MV-4-11 (cell line): Measurements from ENCODE around the gene NDUFV2.
"Not testable (repeated sequence)": the region's sequence is repeated elsewhere in the genome, so short reads cannot be mapped to it uniquely, and the experiment has no call there.

Source experiments
- DNase-seq: peaks from one replicate; lab custom pipeline; 2025; lab: John Stamatoyannopoulos, UW

The NDUFV2 gene

DNA sequence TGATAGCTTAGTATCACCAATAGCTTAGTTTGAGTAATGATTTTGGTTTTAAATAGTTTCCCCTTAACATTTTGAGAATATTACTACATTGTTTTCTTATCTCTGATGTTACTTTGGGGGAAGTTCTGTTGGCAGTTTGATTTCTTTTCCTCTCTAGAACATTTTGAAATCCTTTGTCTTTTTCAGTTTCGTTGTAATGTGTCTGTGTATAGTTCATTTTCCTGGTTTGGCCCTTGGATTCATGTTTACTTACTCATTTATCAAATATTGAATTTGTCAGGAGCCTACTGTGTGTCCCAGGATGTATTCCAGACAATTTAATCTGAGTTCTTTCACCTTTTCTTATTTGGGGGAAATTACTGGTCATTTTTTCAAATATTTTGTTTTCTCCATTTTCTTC lies 50.8 kb downstream of the NDUFV2 start:
- peak; percentile 10 for DNase-seq

- DNase-seq = no peak
These were observed 54.2 kb downstream of the NDUFV2 start for GRCh38 chr18:9156604-9157249.

DNA sequence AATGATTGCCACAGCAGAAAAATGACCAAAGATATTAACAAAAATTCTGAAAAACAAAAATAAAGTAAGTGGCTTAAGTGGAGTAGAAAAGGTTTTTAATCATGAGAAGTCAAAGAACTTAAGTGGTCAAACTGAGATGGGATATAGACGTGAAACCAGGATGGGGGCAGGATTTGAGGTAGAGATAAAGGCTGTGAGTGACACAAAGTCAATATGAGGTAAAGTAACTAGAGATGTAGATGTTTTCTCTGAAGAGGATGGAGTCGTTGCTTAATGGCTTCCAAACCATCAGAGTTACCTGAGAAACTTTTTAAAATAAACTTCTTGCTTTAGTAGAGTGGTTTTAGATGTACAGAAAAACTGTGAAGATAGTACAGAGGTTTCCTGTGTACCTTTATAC lies 55.3 kb downstream of the NDUFV2 start:
- DNase-seq = no peak

DNA sequence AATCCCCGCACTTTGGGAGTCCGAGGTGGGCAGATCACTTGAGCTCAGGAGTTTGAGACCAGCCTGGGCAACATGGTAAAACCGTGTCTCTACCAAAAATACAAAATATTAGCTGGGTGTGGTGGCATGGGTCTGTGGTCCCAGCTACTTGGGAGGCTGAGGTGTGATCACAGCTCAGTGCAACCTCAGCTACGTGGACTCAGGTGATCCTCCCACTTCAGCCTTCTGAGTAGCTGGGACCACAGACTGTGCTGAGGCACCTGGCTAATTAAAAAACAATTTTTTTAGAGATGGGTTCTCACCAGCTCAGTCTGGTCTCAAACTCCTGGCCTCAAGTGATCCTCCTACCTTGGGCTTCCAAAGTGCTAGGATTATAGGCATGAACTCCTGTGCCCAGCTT lies 57.5 kb downstream of the NDUFV2 start:
- no peak for DNase-seq

DNA sequence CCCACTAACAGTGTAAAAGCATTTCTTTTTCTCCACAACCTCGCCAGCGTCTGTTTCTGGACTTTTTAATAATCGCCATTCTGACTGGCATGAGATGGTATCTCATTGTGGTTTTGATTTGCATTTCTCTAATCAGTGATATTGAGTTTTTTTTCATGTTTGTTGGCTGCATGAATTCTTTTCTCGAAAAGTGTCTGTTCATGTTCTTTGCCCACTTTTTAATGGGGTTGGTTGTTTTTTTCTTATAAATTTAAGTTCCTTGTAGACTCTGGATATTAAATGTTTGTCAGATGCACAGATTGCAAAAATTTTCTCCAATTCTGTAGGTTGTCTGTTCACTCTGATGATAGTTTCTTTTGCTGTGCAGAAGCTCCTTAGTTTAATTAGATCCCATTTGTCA lies 60.2 kb downstream of the NDUFV2 start:
- not testable (repeated sequence) for DNase-seq

GRCh38 chr18:9164149-9164548 lies 61.6 kb downstream of the NDUFV2 start:
- not testable (repeated sequence) for DNase-seq

DNA sequence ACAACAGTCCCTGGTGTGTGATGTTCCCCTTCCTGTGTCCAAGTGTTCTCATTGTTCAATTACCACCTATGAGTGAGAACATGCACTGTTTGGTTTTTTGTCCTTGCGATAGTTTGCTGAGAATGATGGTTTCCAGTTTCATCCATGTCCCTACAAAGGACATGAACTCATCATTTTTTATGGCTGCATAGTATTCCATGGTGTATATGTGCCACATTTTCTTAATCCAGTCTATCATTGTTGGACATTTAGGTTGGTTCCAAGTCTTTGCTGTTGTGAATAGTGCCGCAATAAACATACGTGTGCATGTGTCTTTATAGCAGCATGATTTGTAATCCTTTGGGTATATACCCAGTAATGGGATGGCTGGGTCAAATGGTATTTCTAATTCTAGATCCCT lies 63.4 kb downstream of the NDUFV2 start:
- DNase-seq = not testable (repeated sequence)

DNA sequence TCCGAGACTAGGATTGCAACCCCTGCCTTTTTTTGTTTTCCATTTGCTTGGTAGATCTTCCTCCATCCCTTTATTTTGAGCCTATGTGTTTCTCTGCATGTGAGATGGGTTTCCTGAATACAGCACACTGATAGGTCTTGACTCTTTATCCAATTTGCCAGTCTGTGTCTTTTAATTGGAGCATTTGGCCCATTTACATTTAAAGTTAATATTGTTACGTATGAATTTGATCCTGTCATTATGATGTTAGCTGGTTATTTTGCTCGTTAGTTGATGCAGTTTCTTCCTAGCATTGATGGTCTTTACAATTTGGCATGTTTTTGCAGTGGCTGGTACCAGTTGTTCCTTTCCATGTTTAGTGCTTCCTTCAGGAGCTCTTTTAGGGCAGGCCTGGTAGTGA lies 67.0 kb downstream of the NDUFV2 start:
- not testable (repeated sequence) for DNase-seq

DNA sequence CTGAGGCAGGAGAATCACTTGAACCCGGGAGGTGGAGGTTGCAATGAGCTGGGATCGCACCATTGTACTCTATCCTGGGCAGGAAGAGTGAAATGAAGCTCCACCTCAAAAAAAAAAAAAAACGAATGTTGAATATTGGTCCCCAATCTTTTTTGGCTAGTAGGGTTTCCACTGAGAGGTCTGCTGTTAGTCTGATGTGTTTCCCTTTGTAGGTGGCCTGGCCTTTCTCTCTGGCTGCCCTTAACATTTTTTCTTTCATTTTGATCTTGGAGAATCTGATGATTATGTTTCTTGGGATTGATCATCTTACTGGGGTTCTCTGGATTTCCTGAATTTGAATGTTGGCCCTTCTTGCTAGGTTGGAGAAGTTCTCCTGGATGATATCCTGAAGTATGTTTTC lies 69.4 kb downstream of the NDUFV2 start:
- not testable (repeated sequence) for DNase-seq

GRCh38 chr18:9172506-9173127 lies 70.1 kb downstream of the NDUFV2 start:
- peak; percentile 12 for DNase-seq

DNA sequence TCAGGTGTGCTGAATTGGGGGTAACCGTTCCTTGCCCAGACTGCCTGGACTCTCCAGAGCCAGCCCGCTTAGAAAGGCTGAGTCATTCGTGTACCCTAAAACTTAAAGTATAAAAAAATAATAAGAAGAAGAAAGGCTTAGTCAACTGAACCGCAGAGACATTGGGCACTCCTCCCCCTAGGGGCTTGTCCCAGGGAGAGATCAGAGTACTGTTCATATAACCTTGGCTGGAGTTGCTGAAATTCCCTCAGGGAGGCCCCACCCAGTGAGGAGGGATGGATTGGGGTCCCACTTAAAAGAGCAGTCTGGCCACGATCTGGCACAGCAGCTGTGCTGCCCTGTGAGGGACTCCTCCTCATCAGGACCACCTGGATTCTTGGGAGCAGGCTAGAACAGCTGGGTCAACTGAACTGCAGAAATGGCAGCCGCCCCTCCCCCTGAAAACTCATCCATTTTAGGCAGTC lies 71.3 kb downstream of the NDUFV2 start:
- no peak for DNase-seq

GRCh38 chr18:9174302-9174701 lies 71.8 kb downstream of the NDUFV2 start:
- DNase-seq = peak; percentile 69

- no peak for DNase-seq
These were observed 72.6 kb downstream of the NDUFV2 start for GRCh38 chr18:9175115-9175514.

- DNase-seq = no peak
These were observed 74.5 kb downstream of the NDUFV2 start for GRCh38 chr18:9177031-9177430.

DNA sequence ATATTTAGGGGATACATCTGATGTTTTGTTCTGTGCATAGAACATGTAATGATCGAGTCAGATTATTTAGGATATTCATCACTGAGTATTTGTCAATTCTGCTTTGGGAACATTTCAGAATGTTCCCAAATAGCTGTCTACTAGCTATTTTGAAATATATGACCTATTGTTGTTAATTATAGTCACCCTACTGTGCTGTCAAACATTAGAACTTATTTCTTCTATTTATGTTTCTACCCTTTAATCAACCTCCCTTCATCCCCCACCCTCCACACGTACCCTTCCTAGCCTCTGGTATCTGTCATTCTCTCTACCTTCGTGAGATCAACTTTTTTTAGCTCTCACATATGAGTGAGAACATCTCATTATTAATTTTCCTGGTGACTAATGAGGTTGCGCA lies 75.0 kb downstream of the NDUFV2 start:
- DNase-seq = no peak

DNA sequence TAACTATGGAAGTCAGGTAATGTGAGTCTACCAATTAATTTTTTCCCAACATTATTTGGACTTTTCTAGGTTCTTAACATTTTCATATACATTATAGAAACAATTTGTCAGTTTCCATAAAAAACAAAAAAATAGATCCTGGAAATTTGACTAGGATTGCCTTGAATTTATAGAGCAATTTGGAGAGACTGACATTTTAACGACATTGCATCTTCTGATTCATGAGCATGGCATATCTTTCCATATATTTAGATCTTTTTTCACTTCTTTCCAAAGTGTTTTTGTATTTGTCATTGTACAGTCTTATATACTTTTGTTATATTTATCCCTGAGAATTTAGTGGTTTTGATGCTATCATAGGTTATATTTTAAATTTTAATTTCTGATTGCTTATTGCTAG lies 76.1 kb downstream of the NDUFV2 start:
- DNase-seq = no peak

- DNase-seq = no peak
These were observed 78.8 kb downstream of the NDUFV2 start for GRCh38 chr18:9181275-9181674.

- peak; percentile 52 for DNase-seq
These were observed 80.4 kb downstream of the NDUFV2 start for GRCh38 chr18:9182852-9183399.
